ENCODE measurements around the gene VEGFB. TPM values are rescaled to one million over a fixed set of nuclear protein-coding genes. Genes with fewer than 3 reads are reported as not detected.

VEGFB gene
- total RNA-seq = 50.7 TPM

GRCh38 chr11:64233913-64234586, at the start of gene VEGFB:
VEGFB (plus strand) TSS chr11:64234584; CDS start chr11:64234834, 250 bp downstream.

GRCh38 chr11:64185693-64186491, 48.5 kb upstream of the VEGFB start, which contains the start of gene STIP1:
STIP1 (plus strand) TSS chr11:64186171; CDS start chr11:64186262, 91 bp downstream.

GRCh38 chr11:64206457-64207255, 27.7 kb upstream of the VEGFB start, which contains the start of gene FERMT3:
FERMT3 (plus strand) TSS chr11:64206721; CDS start chr11:64207365, 644 bp downstream.

GRCh38 chr11:64225608-64226506, 8.5 kb upstream of the VEGFB start, which contains the start of the genes NUDT22 and TRPT1:
NUDT22 (plus strand) TSS chr11:64226274; CDS start chr11:64226653, 379 bp downstream.
TRPT1 (minus strand) TSS chr11:64226186; CDS start chr11:64225860, 326 bp downstream.

GRCh38 chr11:64230171-64230984, 4.0 kb upstream of the VEGFB start, which contains the start of gene DNAJC4:
DNAJC4 (plus strand) TSS chr11:64230548; CDS start chr11:64230855, 307 bp downstream.

GRCh38 chr11:64240435-64241240, 6.3 kb downstream of the VEGFB start, which contains the start of gene FKBP2:
FKBP2 (plus strand) TSS chr11:64241095; CDS start chr11:64242388, 1,293 bp downstream.

GRCh38 chr11:64246871-64247728, 12.7 kb downstream of the VEGFB start, which contains the start of gene PPP1R14B:
PPP1R14B (minus strand) TSS chr11:64246943; CDS start chr11:64246673, 270 bp downstream.

GRCh38 chr11:64251016-64251752, 16.8 kb downstream of the VEGFB start, which contains the start of gene PLCB3:
PLCB3 (plus strand) TSS chr11:64251530; CDS start chr11:64251650, 120 bp downstream.

GRCh38 chr11:64284048-64284961, 49.9 kb downstream of the VEGFB start, which contains the start of gene BAD:
BAD (minus strand) TSS chr11:64284665; CDS start chr11:64284368, 297 bp downstream.

GRCh38 chr11:64284962-64285884, 50.8 kb downstream of the VEGFB start, which contains the start of gene GPR137:
GPR137 (plus strand) TSS chr11:64285848; CDS start chr11:64286525, 677 bp downstream.

